RWPE1 (cell line): Measurements from ENCODE around the gene KMT2C.

ENCODE experiments used
- CTCF ChIA-PET: fragments of 350-600 bp; sonication (Branson Sonifier 250); formaldehyde crosslinking; extraction: SDS; loops from one replicate; lab custom pipeline; 2021; lab: Yijun Ruan, JAX
- POLR2A ChIA-PET: fragments of 400-600 bp; formaldehyde crosslinking; extraction: SDS; loops from one replicate; lab custom pipeline; 2020; ENCODE audit warnings: antibody characterized with exemption; ENCODE audit not compliant: low non-redundant PET; lab: Yijun Ruan, JAX
- DNase-seq: peaks from one replicate; pipeline ENCODE4 v3.0.0; 2012; ENCODE audit warnings: low spot score
- H3K27ac ChIP-seq: fragments of 450-650 bp; 2 replicates; pipeline ENCODE4 v1.5.1; 2017
- TF ChIP-seq, protein P1 (sequence below): fragments of 450-650 bp; conservative IDR thresholded peaks from 2 replicates; pipeline ENCODE4 v1.5.1; 2017; ENCODE audit warnings: low read depth, mild to moderate bottlenecking

KMT2C gene

DNA sequence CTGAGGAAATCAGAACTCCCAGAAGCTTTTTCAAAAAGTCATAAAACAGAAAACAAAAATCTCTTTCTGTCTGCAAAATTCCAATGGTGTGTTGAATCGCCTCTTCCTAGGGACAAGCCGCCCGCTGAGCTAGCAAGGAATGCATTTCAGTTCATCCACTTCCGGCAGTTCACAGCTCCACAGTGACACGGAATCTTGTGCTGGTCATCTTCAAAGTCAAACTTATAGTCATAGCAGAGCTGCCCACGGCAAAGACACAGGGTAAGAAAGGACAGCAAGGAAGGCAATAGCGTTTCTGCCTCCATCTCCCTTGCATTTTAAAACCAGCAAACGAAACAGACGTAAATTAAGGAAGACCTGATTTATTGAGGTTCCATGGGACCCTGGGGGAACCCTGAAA, 299.1 kb downstream of the KMT2C start:
- H3K27ac ChIP-seq: no peak overlapping the region
- TF ChIP-seq, protein P1, sequence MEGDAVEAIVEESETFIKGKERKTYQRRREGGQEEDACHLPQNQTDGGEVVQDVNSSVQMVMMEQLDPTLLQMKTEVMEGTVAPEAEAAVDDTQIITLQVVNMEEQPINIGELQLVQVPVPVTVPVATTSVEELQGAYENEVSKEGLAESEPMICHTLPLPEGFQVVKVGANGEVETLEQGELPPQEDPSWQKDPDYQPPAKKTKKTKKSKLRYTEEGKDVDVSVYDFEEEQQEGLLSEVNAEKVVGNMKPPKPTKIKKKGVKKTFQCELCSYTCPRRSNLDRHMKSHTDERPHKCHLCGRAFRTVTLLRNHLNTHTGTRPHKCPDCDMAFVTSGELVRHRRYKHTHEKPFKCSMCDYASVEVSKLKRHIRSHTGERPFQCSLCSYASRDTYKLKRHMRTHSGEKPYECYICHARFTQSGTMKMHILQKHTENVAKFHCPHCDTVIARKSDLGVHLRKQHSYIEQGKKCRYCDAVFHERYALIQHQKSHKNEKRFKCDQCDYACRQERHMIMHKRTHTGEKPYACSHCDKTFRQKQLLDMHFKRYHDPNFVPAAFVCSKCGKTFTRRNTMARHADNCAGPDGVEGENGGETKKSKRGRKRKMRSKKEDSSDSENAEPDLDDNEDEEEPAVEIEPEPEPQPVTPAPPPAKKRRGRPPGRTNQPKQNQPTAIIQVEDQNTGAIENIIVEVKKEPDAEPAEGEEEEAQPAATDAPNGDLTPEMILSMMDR: no peak
- DNase-seq: no peak
- ChIA-PET POLR2A (no interaction called here), CTCF (no interaction called here)

- DNase-seq: no peak
- ChIA-PET CTCF (no interaction called here), POLR2A (no interaction called here)
- TF ChIP-seq, protein P1: no peak
- H3K27ac ChIP-seq: no peak overlapping the region
Observed at GRCh38 chr7:152133804-152134203, 302.0 kb downstream of the KMT2C start.

DNA sequence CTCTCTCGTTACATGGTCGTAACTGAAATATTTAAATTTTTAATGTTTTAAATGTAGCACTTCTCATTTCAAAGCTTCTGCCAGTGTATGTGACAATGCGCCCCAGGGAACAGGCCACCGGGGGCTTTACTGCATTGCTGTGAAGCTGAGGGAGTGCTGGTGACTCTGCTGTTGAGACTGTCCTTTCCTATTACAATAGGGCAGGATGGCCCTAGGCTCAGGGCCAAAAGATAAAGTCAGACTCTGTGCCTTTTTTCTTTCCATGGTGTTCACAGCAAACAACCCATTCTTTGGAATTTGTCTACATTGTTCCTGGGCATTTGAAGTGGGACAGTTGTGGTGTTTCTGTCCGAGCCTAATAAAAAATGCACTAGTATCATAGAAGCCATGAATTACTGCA, 303.0 kb downstream of the KMT2C start:
- CTCF ChIA-PET: no interaction called here
- TF ChIP-seq, protein P1: no peak
- no peak for DNase-seq
- no peak overlapping the region for H3K27ac ChIP-seq
- POLR2A ChIA-PET: no interaction called here

DNA sequence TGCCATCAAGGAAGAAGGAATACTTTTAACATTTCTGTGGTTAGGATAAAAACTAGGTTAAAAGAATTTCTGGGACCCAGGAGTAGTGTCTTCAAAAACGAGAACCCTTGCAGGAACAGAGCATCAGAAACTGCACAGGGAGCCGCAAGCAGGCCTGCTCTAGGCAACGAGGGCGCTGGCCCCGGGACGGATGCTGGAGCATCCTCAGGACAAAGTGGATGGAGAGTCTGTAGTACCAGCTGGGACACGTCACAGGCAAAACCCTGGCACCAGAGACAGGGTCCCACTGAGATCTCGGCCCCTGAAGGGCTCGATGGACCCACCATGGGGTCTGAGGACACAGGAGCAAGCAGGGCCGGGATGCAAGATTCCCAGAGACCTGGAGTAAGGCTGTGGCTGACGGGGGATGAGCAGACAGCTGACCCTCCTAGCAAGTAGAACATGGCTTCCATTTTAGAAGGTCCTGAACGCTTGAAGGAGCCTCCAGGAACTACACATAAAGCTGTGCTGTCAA, 303.8 kb downstream of the KMT2C start:
- TF ChIP-seq, protein P1: no peak
- CTCF ChIA-PET: no interaction called here
- POLR2A ChIA-PET: no interaction called here
- H3K27ac ChIP-seq: peak overlapping the region; percentile 40
- DNase-seq: no peak

DNA sequence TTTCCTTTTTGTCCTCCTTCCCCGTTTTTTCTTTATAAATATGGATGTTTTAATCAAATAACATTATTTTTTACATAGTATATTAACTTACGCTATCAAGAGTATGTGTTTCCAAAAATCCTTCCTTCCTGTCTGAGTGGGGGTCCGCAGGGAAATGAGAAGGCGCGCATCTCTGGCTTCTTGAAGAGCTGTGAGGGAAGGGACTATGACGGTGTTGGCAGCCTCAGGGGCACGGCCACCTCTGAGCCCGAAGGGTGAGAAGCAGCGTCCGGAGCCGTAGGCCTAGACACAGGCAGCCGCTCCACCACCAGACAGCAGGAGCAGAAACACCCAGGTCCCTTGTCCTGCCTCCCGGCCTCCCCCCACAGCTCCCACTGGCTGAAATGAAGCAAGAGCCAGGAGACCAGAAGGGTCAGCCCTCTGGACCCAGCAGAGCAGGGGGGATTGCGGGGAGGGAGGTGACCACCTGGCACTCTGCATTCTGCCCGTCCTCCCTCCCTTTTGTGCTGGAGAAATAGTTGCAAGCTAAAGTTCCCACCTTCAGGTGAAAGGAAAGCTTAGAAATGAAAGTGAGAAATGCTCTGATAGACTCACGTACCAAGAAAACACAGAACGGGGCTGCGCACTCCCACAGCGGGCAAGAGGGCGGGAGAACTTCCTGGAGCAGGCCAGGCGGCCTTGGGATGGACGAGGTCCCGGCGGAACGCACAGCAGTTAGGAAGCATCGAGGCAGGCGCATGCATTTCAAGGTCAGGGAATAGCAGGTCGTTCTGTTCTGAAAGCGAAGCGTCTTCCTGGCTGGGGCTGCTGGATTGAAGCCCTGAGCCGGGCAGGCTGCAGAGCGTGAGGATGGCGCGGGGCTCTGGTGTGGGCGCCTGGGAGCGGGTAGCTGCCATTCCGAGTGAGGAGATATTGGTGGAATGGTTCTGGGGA, 304.9 kb downstream of the KMT2C start:
- H3K27ac ChIP-seq: peak overlapping the region; percentile 40; the same call in 1 of the 2 replicates
- CTCF ChIA-PET: no interaction called here
- TF ChIP-seq, protein P1: no peak
- POLR2A ChIA-PET: no interaction called here
- DNase-seq: no peak

DNA sequence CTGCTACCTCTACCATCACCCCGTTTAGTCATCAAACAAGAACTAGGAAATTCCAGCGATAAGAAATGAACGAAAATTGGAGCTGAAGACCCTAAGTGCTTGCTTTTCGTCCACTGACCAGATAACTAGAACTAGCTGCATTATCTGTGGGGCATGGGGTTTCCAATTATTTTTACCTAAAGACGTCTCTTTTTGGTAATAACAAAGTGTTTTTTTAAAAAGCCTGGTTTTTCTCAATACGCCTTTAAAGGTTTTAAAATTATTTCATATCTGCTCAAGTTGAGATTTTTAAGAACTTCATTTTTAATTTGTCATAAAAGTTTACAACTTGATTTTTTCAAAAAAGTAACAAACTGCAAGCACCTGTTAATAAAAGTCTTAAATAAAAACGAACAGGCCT, 306.1 kb downstream of the KMT2C start:
- CTCF ChIA-PET: interaction anchor here (0.6 to 0.7 kb wide), 2 partner anchors 154 to 375 kb away, joined by 3 read pairs; no protein-coding TSS in a partner anchor
- POLR2A ChIA-PET: no interaction called here
- TF ChIP-seq, protein P1: no peak
- no peak overlapping the region for H3K27ac ChIP-seq
- DNase-seq: no peak
